Smooth muscle cell (in vitro differentiated cells): Measurements from ENCODE around the gene PPP1R15A. TPM values are rescaled to one million over a fixed set of nuclear protein-coding genes. Genes with fewer than 3 reads are reported as not detected.

Source experiments
- DNase-seq: peaks from one replicate; lab custom pipeline; 2025; ENCODE audit not compliant: unreplicated experiment; lab: John Stamatoyannopoulos, UW
- H2AFZ ChIP-seq: fragments of 200-600 bp; sonication (generic); 2 replicates; pipeline ENCODE4 v1.6.0; 2016; ENCODE audit warnings: antibody characterized with exemption, low read depth, mild to moderate bottlenecking
- H3F3A ChIP-seq: fragments of 200-600 bp; sonication (generic); 2 replicates; pipeline ENCODE4 v1.6.0; 2017; ENCODE audit warnings: antibody characterized with exemption, low read depth
- H3K27ac ChIP-seq: fragments of 200-600 bp; sonication (generic); 2 replicates; pipeline ENCODE4 v1.5.1; 2016; ENCODE audit warnings: low read depth, mild to moderate bottlenecking
- H3K27me3 ChIP-seq: fragments of 200-600 bp; sonication (generic); 2 replicates; pipeline ENCODE4 v1.6.1; 2016; ENCODE audit warnings: low read depth, mild to moderate bottlenecking
- H3K36me3 ChIP-seq: fragments of 200-600 bp; sonication (generic); 2 replicates; pipeline ENCODE4 v1.5.1; 2016; ENCODE audit warnings: low read depth
- H3K4me1 ChIP-seq: fragments of 200-600 bp; sonication (generic); 2 replicates; pipeline ENCODE4 v1.5.1; 2016; ENCODE audit warnings: low read depth
- H3K4me2 ChIP-seq: fragments of 200-600 bp; sonication (generic); 2 replicates; pipeline ENCODE4 v1.6.0; 2016; ENCODE audit warnings: mild to moderate bottlenecking
- H3K4me3 ChIP-seq: fragments of 200-600 bp; sonication (generic); 2 replicates; pipeline ENCODE4 v1.5.1; 2016; ENCODE audit warnings: mild to moderate bottlenecking
- H3K79me2 ChIP-seq: fragments of 200-600 bp; sonication (generic); 2 replicates; pipeline ENCODE4 v1.6.0; 2016; ENCODE audit warnings: low read depth, mild to moderate bottlenecking
- H3K9ac ChIP-seq: fragments of 200-600 bp; sonication (generic); 2 replicates; pipeline ENCODE4 v1.6.0; 2016; ENCODE audit warnings: low read depth
- H3K9me3 ChIP-seq: fragments of 200-600 bp; sonication (generic); replicated peaks from 2 replicates; pipeline ENCODE4 v1.5.1; 2016; ENCODE audit warnings: low read depth
- H4K20me1 ChIP-seq: fragments of 200-600 bp; sonication (generic); 2 replicates; pipeline ENCODE4 v1.6.0; 2016; ENCODE audit warnings: low read depth
- WGBS: methylation state at CpG from one replicate; pipeline ENCODE4 v1.1.7; 2016; ENCODE audit warnings: low lambda C conversion rate; 5-methylcytosine and 5-hydroxymethylcytosine counted together
- polyA plus RNA-seq: library from polyadenylated mRNA; unstranded; fragments of >200 nt; fragmentation: Nextera tagmentation; extraction: Ambion mirVana; gene quantifications from 2 replicates; pipeline ENCODE4 v1.2.1, GENCODE V29; 2016
- total RNA-seq: library from RNA; depleted of rRNA; stranded (reverse); fragments of >200 nt; gene quantifications from 2 replicates; pipeline ENCODE4 v1.2.3, GENCODE V29; 2014
- TF ChIP-seq, protein P1 (sequence below): fragments of 200-600 bp; sonication (generic); IDR thresholded peaks from 2 replicates; pipeline ENCODE4 v1.5.1; 2017; ENCODE audit warnings: borderline replicate concordance, mild to moderate bottlenecking, antibody characterized with exemption; ENCODE audit not compliant: insufficient read depth, poor library complexity, severe bottlenecking

The PPP1R15A gene
- total and polyA plus RNA-seq, 2 experiments from 2014 or later, result 88.5 to 339 TPM

DNA sequence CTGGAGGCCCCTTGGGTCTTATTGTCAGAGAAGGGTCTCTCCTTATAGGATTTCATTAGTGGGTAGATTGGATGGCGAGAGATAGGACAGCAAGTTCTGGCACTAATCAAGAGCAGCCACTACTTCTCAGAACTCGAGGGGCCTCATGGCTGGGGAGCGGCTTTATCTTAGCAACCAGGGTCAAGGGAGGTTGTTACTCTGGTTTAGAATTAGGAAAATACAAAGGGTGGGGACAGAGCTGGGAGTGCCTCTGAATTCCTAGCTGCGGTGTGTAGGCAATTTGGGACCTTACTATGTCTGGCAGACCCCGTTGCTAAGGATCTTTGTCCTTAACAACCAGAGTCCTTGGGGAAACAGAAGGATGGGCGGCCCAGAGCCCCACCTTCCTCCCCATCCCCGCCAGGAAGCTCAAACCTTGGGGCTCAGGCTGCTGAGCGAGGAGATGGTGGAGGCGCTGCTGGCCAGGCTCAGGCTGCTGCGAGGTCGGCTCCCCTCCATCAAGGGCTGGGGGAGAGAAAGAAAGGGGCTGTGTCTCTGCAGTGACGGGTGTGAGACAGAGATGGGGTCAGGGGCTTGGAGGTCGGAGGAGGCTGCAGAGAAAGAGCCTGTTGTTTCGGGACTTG lies 5.0 kb upstream of the PPP1R15A start:
- Histone ChIP-seq H3K4me2 (peak overlapping the region; percentile 83), H3K27ac (no peak overlapping the region), H3K9me3 (no peaks in the 10 kb centered on the region), H3K79me2 (peaks cover 15% of the 10 kb centered on the region), H4K20me1 (no peaks in the 10 kb centered on the region), H3K4me1 (peaks cover 21% of the 10 kb centered on the region), H3K4me3 (peak overlapping the region; percentile 39), H3F3A (peaks cover 3% of the 10 kb centered on the region), H3K27me3 (no peaks in the 10 kb centered on the region), H2AFZ (no peak overlapping the region), H3K9ac (no peak overlapping the region), H3K36me3 (no peaks in the 10 kb centered on the region)
- WGBS, result 79% methylated on average over 14 of the region's 14 CpGs
- TF ChIP-seq, protein P1, sequence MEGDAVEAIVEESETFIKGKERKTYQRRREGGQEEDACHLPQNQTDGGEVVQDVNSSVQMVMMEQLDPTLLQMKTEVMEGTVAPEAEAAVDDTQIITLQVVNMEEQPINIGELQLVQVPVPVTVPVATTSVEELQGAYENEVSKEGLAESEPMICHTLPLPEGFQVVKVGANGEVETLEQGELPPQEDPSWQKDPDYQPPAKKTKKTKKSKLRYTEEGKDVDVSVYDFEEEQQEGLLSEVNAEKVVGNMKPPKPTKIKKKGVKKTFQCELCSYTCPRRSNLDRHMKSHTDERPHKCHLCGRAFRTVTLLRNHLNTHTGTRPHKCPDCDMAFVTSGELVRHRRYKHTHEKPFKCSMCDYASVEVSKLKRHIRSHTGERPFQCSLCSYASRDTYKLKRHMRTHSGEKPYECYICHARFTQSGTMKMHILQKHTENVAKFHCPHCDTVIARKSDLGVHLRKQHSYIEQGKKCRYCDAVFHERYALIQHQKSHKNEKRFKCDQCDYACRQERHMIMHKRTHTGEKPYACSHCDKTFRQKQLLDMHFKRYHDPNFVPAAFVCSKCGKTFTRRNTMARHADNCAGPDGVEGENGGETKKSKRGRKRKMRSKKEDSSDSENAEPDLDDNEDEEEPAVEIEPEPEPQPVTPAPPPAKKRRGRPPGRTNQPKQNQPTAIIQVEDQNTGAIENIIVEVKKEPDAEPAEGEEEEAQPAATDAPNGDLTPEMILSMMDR, result no peak
- no peak for DNase-seq

DNA sequence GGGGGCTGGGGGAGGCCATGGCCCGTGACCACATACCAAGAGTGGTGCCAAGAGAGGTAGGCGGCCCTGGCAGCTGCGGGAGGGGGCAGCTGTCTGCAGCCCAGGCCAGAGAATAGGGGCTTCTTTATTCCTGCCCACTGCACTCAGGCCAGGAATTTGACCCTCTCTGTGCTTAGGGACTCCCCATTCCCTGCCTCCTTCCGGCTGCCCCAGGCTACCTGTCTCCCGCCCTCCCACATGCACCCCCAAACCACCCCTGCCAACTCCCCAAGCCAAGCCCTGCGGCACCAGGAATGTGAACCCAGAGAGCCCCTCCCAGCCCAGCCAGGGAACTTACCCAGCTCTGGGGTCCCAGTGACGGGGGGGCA lies 4.5 kb upstream of the PPP1R15A start:
- H2AFZ ChIP-seq, result peak overlapping the region; percentile 77
- peak overlapping the region; percentile 67 for H3K9ac ChIP-seq
- TF ChIP-seq, protein P1, result no peak
- WGBS, result 73% methylated on average over 2 of the region's 7 CpGs
- no peaks in the 10 kb centered on the region for H3K36me3 ChIP-seq
- H3K4me1 ChIP-seq, result peaks cover 21% of the 10 kb centered on the region
- H3K9me3 ChIP-seq, result no peaks in the 10 kb centered on the region
- peak overlapping the region; percentile 39 for H3K4me3 ChIP-seq
- H3K79me2 ChIP-seq, result peaks cover 20% of the 10 kb centered on the region
- peaks cover 3% of the 10 kb centered on the region for H3F3A ChIP-seq
- H3K27me3 ChIP-seq, result no peaks in the 10 kb centered on the region
- peaks cover 4% of the 10 kb centered on the region for H4K20me1 ChIP-seq
- no peak for DNase-seq
- peak overlapping the region; percentile 72 for H3K27ac ChIP-seq
- peak overlapping the region; percentile 83 for H3K4me2 ChIP-seq

DNA sequence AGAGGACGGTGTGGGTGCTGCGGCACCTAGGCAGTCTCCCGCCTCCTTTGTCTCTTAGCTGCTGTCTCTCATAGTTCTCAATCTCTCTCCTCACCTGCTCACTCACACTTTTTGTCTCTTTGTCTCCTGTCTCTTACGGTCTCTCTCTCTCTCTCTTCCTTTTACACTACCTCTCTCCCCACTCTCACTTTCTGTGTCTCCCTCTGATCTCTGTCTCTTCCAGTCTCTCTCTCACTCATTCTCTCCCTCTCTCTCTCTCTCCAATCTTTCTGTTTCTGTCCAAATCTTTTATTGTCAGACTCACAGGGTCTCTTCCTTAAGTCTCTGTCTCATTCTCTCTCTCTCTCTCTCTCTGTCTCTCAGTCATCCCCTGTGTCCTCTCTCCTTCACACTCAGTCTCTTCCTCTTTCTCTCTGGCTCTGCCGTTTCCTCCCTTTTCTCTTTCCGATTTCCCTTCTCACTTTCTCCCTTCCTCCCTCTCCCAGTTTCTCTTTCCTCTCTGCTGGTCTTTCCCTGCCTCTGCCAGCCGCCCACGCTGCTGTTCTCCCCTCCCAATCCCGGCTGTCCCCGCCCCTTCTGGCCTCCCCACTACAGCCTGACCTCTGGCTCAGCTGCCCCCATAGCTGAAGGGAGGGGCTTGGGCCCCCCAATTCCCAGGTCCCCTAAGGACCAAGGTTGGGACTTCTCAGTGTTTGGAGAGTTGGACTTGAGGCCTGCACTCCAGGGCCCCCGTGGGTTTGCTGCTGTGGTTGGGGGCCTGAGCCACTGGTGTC lies 3.9 kb upstream of the PPP1R15A start, which contains the start of gene PLEKHA4:
Gene PLEKHA4, minus strand, starts transcription at position 504 of the 773 bp plus-strand sequence. CDS start 997 bp downstream, outside the sequence.
- Histone ChIP-seq H3K9ac (peak within 1 kb of the TSS; percentile 67), H3F3A (peaks cover 8% of the 10 kb centered on the region), H3K4me3 (peak within 1 kb of the TSS; percentile 39), H4K20me1 (peaks cover 10% of the 10 kb centered on the region), H3K79me2 (peaks cover 26% of the 10 kb centered on the region), H3K27ac (peak within 1 kb of the TSS; percentile 72), H3K4me2 (peak within 1 kb of the TSS; percentile 83), H3K27me3 (no peaks in the 10 kb centered on the region), H3K36me3 (no peaks in the 10 kb centered on the region), H3K4me1 (peaks cover 21% of the 10 kb centered on the region), H3K9me3 (no peaks in the 10 kb centered on the region), H2AFZ (peak within 1 kb of the TSS; percentile 77)
- DNase-seq, result no peak
- 45% methylated on average over 8 of the region's 11 CpGs for WGBS
- TF ChIP-seq, protein P1, result no peak
